ENCODE data around the gene TERF2IP.

DNA sequence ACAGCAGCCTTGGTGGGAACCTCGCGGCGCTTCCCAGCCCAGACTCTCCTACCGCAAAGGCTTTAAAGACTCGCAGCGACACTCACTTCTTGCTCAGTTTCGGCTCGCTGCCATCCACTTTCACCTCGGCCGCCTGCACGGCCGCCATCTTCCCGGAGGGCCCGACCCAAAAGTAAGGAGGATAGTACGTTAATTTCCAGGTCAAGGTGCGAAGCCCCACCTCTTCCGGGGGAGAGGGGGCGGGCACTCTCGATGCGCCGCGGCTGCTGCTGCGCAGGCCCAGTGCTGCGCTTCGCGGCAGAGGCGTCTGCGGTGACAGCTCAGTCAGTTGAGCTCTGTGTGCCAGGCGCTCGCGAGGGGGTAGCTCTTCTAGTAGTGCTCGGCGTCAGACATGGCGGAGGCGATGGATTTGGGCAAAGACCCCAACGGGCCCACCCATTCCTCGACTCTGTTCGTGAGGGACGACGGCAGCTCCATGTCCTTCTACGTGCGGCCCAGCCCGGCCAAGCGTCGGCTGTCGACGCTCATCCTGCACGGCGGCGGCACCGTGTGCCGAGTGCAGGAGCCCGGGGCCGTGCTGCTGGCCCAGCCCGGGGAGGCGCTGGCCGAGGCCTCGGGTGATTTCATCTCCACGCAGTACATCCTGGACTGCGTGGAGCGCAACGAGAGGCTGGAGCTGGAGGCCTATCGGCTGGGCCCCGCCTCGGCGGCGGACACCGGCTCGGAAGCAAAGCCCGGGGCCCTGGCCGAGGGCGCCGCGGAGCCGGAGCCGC lies at the start of gene TERF2IP, which contains the start of gene KARS1:
- no peak for TF ChIP-seq JUNB (IDR thresholded peaks at IDR 0.05; ENCODE audit: unreplicated experiment)
- TF ChIP-seq, protein P1, sequence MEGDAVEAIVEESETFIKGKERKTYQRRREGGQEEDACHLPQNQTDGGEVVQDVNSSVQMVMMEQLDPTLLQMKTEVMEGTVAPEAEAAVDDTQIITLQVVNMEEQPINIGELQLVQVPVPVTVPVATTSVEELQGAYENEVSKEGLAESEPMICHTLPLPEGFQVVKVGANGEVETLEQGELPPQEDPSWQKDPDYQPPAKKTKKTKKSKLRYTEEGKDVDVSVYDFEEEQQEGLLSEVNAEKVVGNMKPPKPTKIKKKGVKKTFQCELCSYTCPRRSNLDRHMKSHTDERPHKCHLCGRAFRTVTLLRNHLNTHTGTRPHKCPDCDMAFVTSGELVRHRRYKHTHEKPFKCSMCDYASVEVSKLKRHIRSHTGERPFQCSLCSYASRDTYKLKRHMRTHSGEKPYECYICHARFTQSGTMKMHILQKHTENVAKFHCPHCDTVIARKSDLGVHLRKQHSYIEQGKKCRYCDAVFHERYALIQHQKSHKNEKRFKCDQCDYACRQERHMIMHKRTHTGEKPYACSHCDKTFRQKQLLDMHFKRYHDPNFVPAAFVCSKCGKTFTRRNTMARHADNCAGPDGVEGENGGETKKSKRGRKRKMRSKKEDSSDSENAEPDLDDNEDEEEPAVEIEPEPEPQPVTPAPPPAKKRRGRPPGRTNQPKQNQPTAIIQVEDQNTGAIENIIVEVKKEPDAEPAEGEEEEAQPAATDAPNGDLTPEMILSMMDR (conservative IDR thresholded peaks at IDR 0.05; ENCODE audit: low read depth in 2 of 2) = no peak
- no peak for TF ChIP-seq EZH2 (IDR thresholded peaks at IDR 0.05; ENCODE audit: low read depth, unreplicated experiment)
- TF ChIP-seq, protein P2, sequence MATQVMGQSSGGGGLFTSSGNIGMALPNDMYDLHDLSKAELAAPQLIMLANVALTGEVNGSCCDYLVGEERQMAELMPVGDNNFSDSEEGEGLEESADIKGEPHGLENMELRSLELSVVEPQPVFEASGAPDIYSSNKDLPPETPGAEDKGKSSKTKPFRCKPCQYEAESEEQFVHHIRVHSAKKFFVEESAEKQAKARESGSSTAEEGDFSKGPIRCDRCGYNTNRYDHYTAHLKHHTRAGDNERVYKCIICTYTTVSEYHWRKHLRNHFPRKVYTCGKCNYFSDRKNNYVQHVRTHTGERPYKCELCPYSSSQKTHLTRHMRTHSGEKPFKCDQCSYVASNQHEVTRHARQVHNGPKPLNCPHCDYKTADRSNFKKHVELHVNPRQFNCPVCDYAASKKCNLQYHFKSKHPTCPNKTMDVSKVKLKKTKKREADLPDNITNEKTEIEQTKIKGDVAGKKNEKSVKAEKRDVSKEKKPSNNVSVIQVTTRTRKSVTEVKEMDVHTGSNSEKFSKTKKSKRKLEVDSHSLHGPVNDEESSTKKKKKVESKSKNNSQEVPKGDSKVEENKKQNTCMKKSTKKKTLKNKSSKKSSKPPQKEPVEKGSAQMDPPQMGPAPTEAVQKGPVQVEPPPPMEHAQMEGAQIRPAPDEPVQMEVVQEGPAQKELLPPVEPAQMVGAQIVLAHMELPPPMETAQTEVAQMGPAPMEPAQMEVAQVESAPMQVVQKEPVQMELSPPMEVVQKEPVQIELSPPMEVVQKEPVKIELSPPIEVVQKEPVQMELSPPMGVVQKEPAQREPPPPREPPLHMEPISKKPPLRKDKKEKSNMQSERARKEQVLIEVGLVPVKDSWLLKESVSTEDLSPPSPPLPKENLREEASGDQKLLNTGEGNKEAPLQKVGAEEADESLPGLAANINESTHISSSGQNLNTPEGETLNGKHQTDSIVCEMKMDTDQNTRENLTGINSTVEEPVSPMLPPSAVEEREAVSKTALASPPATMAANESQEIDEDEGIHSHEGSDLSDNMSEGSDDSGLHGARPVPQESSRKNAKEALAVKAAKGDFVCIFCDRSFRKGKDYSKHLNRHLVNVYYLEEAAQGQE (IDR thresholded peaks at IDR 0.05; ENCODE audit: unreplicated experiment) = no peak
- TF ChIP-seq POLR2AphosphoS5 (IDR thresholded peaks at IDR 0.05; ENCODE audit: low read depth) = peak; percentile 92
- TF ChIP-seq ZNF331 (CRISPR knock-in tag; IDR thresholded peaks at IDR 0.05; ENCODE audit: low read depth) = no peak
